Activated gamma-delta T cell (primary cell): ENCODE results near the gene KLF1.
"Not testable (repeated sequence)": the region's sequence is repeated elsewhere in the genome, so short reads cannot be mapped to it uniquely, and the experiment has no call there.

Experiments
- DNase-seq: peaks from one replicate; lab custom pipeline; 2025; lab: John Stamatoyannopoulos, UW

The KLF1 gene

GRCh38 chr19:12867120-12868099, 19.6 kb downstream of the KLF1 start:
- DNase-seq, result no peak

- DNase-seq, result no peak
Measured at GRCh38 chr19:12866416-12867119, 20.4 kb downstream of the KLF1 start.

GRCh38 chr19:12865746-12866415, 21.1 kb downstream of the KLF1 start:
- DNase-seq, result no peak

GRCh38 chr19:12864721-12865715, 22.0 kb downstream of the KLF1 start:
- DNase-seq, result no peak

GRCh38 chr19:12864143-12864542, 22.9 kb downstream of the KLF1 start:
- no peak for DNase-seq

GRCh38 chr19:12859546-12859945, 27.5 kb downstream of the KLF1 start:
- no peak for DNase-seq

GRCh38 chr19:12858041-12858928, 28.7 kb downstream of the KLF1 start:
- DNase-seq, result no peak

- DNase-seq, result no peak
Measured at GRCh38 chr19:12856653-12857052, 30.3 kb downstream of the KLF1 start.

- peak; percentile 70 for DNase-seq
Measured at GRCh38 chr19:12847159-12848139, 39.6 kb downstream of the KLF1 start.

- DNase-seq, result not testable (repeated sequence)
Measured at GRCh38 chr19:12846613-12847012, 40.4 kb downstream of the KLF1 start.

- DNase-seq, result no peak
Measured at GRCh38 chr19:12843999-12844732, 42.8 kb downstream of the KLF1 start.

GRCh38 chr19:12843328-12843727, 43.7 kb downstream of the KLF1 start:
- DNase-seq, result no peak

GRCh38 chr19:12842511-12842910, 44.5 kb downstream of the KLF1 start:
- DNase-seq, result no peak

GRCh38 chr19:12841094-12841493, 45.9 kb downstream of the KLF1 start:
- no peak for DNase-seq

GRCh38 chr19:12840091-12841079, 46.6 kb downstream of the KLF1 start:
- no peak for DNase-seq

- no peak for DNase-seq
Measured at GRCh38 chr19:12838886-12839756, 47.9 kb downstream of the KLF1 start.
